Keratinocyte (primary cell): ENCODE measurements around the gene TYRP1. TPM values are rescaled to one million over a fixed set of nuclear protein-coding genes. Genes with fewer than 3 reads are reported as not detected.

Source experiments
- DNase-seq: peaks from one replicate; pipeline ENCODE4 v3.0.0-alpha.2; 2011; ENCODE audit warnings: low read depth, missing footprints, low spot score
- FAIRE-seq: peaks from 2 replicates; lab custom pipeline; 2011; peaks lifted over from hg19 to GRCh38; lab: Jason Lieb, UNC
- H2AFZ ChIP-seq: 2 replicates; pipeline ENCODE4 v1.6.0; 2012; ENCODE audit warnings: low read length, control low read depth, inconsistent platforms; ENCODE audit not compliant: control insufficient read depth
- H3K27ac ChIP-seq: 2 replicates; pipeline ENCODE4 v1.5.1; 2011; ENCODE audit warnings: low read length; ENCODE audit not compliant: control insufficient read depth, insufficient read depth
- H3K27me3 ChIP-seq: 3 replicates; pipeline ENCODE4 v1.6.0; 2011; ENCODE audit warnings: low read length; ENCODE audit not compliant: control insufficient read depth, insufficient read depth; ENCODE audit errors: extremely low read depth
- H3K36me3 ChIP-seq, 2 experiments: 2 replicates in 1 of 2; 3 replicates in 1 of 2; pipeline ENCODE4 v1.5.1; 2011; ENCODE audit warnings: low read length in 2 of 2, mild to moderate bottlenecking in 1 of 2; ENCODE audit not compliant: control insufficient read depth in 2 of 2, insufficient read depth in 2 of 2; ENCODE audit errors: extremely low read depth in 1 of 2
- H3K4me1 ChIP-seq: 3 replicates; pipeline ENCODE4 v1.5.1; 2011; ENCODE audit warnings: low read length; ENCODE audit not compliant: control insufficient read depth, insufficient read depth; ENCODE audit errors: extremely low read depth
- H3K4me2 ChIP-seq: 3 replicates; pipeline ENCODE4 v1.6.0; 2011; ENCODE audit warnings: low read depth, low read length; ENCODE audit not compliant: control insufficient read depth, insufficient read depth; ENCODE audit errors: extremely low read depth
- H3K4me3 ChIP-seq, 3 experiments: fragments of 200-600 bp in 1 of 3; sonication (generic) in 1 of 3; 2 replicates in 2 of 3; 3 replicates in 1 of 3; pipeline ENCODE4 v1.5.1; 2011 to 2016; ENCODE audit warnings: low read length in 3 of 3, mild to moderate bottlenecking in 3 of 3, control low read depth in 2 of 3, inconsistent platforms in 1 of 3, low read depth in 1 of 3, mixed read lengths in 1 of 3, mixed run types in 1 of 3, moderate library complexity in 1 of 3; ENCODE audit not compliant: control insufficient read depth in 2 of 3, insufficient read depth in 2 of 3; ENCODE audit errors: extremely low read depth in 1 of 3
- H3K79me2 ChIP-seq: 2 replicates; pipeline ENCODE4 v1.6.0; 2012; ENCODE audit warnings: low read length; ENCODE audit not compliant: control insufficient read depth, insufficient read depth
- H3K9ac ChIP-seq: 3 replicates; pipeline ENCODE4 v1.6.0; 2011; ENCODE audit warnings: low read length; ENCODE audit not compliant: control insufficient read depth, insufficient read depth; ENCODE audit errors: extremely low read depth
- H3K9me1 ChIP-seq: 3 replicates; pipeline ENCODE4 v1.6.0; 2011; ENCODE audit warnings: low read length; ENCODE audit not compliant: control insufficient read depth, insufficient read depth; ENCODE audit errors: extremely low read depth
- H3K9me3 ChIP-seq: 2 replicates; pipeline ENCODE4 v1.5.1; 2012; ENCODE audit warnings: low read depth, low read length; ENCODE audit not compliant: control insufficient read depth
- H4K20me1 ChIP-seq: 3 replicates; pipeline ENCODE4 v1.6.0; 2011; ENCODE audit warnings: low read length; ENCODE audit not compliant: control insufficient read depth, insufficient read depth; ENCODE audit errors: extremely low read depth
- EZH2 ChIP-seq: IDR thresholded peaks from one replicate; pipeline ENCODE4 v1.6.1; 2012; ENCODE audit warnings: inconsistent platforms, mild to moderate bottlenecking, low read length, moderate library complexity
- dilution Hi-C: fragments of 300-500 bp; cut with MboI; formaldehyde crosslinking; loops from one replicate; pipeline ENCODE4 v1.7.0; 2020; ENCODE audit warnings: low sequenced_read_pairs; ENCODE audit not compliant: extremely low pct_ligation_motif_present
- polyA plus RNA-seq, 5 experiments: library from polyadenylated mRNA; depleted of rRNA in 3 of 5; stranded (reverse) in 3 of 5; stranded (forward) in 1 of 5; unstranded in 1 of 5; fragments of >200 nt; gene quantifications; 1 replicate in 1 of 5; 2 replicates in 3 of 5; 3 replicates in 1 of 5; pipeline versions ENCODE4 v1.2.1 to v1.2.3, GENCODE V29; 2011 to 2012; ENCODE audit warnings: missing spikeins in 2 of 5, low read depth in 1 of 5, low replicate concordance in 1 of 5
- TF ChIP-seq, protein P1 (sequence below), 3 experiments: IDR thresholded peaks in 1 of 3; conservative IDR thresholded peaks in 1 of 3; optimal IDR thresholded peaks in 1 of 3; 2 replicates in 2 of 3; 3 replicates in 1 of 3; pipeline versions ENCODE3 to v1.5.1; 2011; ENCODE audit warnings: low read length in 3 of 3, mild to moderate bottlenecking in 3 of 3, moderate library complexity in 2 of 3, control low read depth in 1 of 3, inconsistent platforms in 1 of 3; ENCODE audit not compliant: insufficient read depth in 2 of 3; ENCODE audit errors: extremely low read depth in 1 of 3

The TYRP1 gene
- polyA plus RNA-seq, 1 donor (not counting 4 experiments of a cell fraction or from before 2014, with no cell fraction given) = 0.50 TPM

DNA sequence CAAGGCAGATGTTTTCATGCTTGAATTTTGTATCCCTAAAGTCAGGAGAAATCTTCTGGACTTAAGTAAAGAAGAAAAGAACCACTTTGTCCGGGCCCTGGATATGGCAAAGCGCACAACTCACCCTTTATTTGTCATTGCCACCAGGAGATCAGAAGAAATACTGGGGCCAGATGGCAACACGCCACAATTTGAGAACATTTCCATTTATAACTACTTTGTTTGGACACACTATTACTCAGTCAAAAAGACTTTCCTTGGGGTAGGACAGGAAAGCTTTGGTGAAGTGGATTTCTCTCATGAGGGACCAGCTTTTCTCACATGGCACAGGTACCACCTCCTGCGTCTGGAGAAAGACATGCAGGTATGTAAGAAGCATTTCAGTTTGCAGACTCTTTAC is 2.3 kb downstream of the TYRP1 start:
- Histone ChIP-seq H3K9me3 (no peaks in the 10 kb centered on the region), H3K4me2 (no peak overlapping the region), H3K36me3 (no peaks in the 10 kb centered on the region), H3K27ac (no peak overlapping the region), H3K4me3 (no peak overlapping the region), H3K9ac (no peak overlapping the region), H3K9me1 (no peaks in the 10 kb centered on the region), H3K4me1 (no peaks in the 10 kb centered on the region), H2AFZ (no peak overlapping the region), H4K20me1 (no peaks in the 10 kb centered on the region), H3K79me2 (no peaks in the 10 kb centered on the region), H3K27me3 (no peaks in the 10 kb centered on the region)
- dilution Hi-C loops = no loop called here
- no peak for DNase-seq
- TF ChIP-seq EZH2 = no peak
- TF ChIP-seq, protein P1, sequence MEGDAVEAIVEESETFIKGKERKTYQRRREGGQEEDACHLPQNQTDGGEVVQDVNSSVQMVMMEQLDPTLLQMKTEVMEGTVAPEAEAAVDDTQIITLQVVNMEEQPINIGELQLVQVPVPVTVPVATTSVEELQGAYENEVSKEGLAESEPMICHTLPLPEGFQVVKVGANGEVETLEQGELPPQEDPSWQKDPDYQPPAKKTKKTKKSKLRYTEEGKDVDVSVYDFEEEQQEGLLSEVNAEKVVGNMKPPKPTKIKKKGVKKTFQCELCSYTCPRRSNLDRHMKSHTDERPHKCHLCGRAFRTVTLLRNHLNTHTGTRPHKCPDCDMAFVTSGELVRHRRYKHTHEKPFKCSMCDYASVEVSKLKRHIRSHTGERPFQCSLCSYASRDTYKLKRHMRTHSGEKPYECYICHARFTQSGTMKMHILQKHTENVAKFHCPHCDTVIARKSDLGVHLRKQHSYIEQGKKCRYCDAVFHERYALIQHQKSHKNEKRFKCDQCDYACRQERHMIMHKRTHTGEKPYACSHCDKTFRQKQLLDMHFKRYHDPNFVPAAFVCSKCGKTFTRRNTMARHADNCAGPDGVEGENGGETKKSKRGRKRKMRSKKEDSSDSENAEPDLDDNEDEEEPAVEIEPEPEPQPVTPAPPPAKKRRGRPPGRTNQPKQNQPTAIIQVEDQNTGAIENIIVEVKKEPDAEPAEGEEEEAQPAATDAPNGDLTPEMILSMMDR (optimal IDR thresholded peaks at IDR 0.05 in 1 of 3, IDR thresholded peaks at IDR 0.05 in 1 of 3, conservative IDR thresholded peaks at IDR 0.05 in 1 of 3; ENCODE audit: extremely low read depth in 1 of 3, insufficient read depth in 2 of 3, low read length in 3 of 3) = no peak
- no peak for FAIRE-seq

GRCh38 chr9:12696931-12697622 is 3.9 kb downstream of the TYRP1 start:
- Histone ChIP-seq H3K9ac (no peak overlapping the region), H3K9me3 (no peaks in the 10 kb centered on the region), H4K20me1 (no peaks in the 10 kb centered on the region), H3K9me1 (no peaks in the 10 kb centered on the region), H3K36me3 (no peaks in the 10 kb centered on the region), H2AFZ (no peak overlapping the region), H3K4me1 (no peaks in the 10 kb centered on the region), H3K4me2 (no peak overlapping the region), H3K27me3 (no peaks in the 10 kb centered on the region), H3K4me3 (no peak overlapping the region), H3K27ac (no peak overlapping the region), H3K79me2 (no peaks in the 10 kb centered on the region)
- no peak for FAIRE-seq
- dilution Hi-C loops = no loop called here
- DNase-seq = no peak
- TF ChIP-seq, protein P1 (optimal IDR thresholded peaks at IDR 0.05 in 1 of 3, IDR thresholded peaks at IDR 0.05 in 1 of 3, conservative IDR thresholded peaks at IDR 0.05 in 1 of 3; ENCODE audit: extremely low read depth in 1 of 3, insufficient read depth in 2 of 3, low read length in 3 of 3) = no peak
